Skeletal muscle satellite cell (primary cell): ENCODE data around the gene AKR1C1.
"Not testable (repeated sequence)": the region's sequence is repeated elsewhere in the genome, so short reads cannot be mapped to it uniquely, and the experiment has no call there.

ENCODE experiments used
- H3K27me3 ChIP-seq: 2 replicates; pipeline ENCODE4 v1.7.0; 2013; ENCODE audit warnings: low read length; ENCODE audit not compliant: control insufficient read depth, insufficient read depth
- H3K36me3 ChIP-seq: 2 replicates; pipeline ENCODE4 v1.7.0; 2013; ENCODE audit warnings: mild to moderate bottlenecking, control low read depth, low read length; ENCODE audit not compliant: insufficient read depth
- H3K4me1 ChIP-seq: 2 replicates; pipeline ENCODE4 v1.7.0; 2013; ENCODE audit warnings: low read length; ENCODE audit not compliant: control insufficient read depth, insufficient read depth
- H3K4me2 ChIP-seq: 2 replicates; pipeline ENCODE4 v1.7.0; 2013; ENCODE audit warnings: mild to moderate bottlenecking, low read length
- H3K4me3 ChIP-seq: 2 replicates; pipeline ENCODE4 v1.7.0; 2013; ENCODE audit warnings: low read length
- H3K9ac ChIP-seq: 2 replicates; pipeline ENCODE4 v1.7.0; 2013; ENCODE audit warnings: mild to moderate bottlenecking, low read depth, low read length, moderate library complexity
- H3K9me3 ChIP-seq: replicated peaks from 2 replicates; pipeline ENCODE4 v1.7.0; 2013; ENCODE audit warnings: mild to moderate bottlenecking, control low read depth, low read length

Gene AKR1C1

DNA sequence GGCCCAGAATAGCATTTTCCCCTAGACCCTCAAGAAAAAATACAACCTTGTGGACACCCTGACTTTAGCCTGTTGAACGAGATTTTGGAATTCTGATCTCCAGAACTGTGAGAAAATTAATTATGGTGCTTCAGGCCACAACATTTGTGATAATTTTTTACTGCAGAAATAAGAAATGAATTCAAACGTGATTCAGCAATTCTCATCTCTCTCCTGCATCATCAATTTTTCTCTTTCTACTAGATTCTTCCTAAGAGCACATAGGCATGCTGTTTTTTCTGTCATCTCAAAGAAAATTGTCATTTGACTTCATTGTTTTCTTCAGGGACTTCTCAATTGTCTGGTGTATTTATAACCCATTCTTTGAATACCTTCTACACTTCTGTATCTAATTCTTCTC is 49.4 kb downstream of the AKR1C1 start:
- Histone ChIP-seq H3K4me3 (no peak overlapping the region), H3K27me3 (no peaks in the 10 kb centered on the region), H3K9me3 (no peaks in the 10 kb centered on the region), H3K36me3 (no peaks in the 10 kb centered on the region), H3K4me1 (peaks cover 10% of the 10 kb centered on the region), H3K9ac (no peak overlapping the region), H3K4me2 (no peak overlapping the region)

DNA sequence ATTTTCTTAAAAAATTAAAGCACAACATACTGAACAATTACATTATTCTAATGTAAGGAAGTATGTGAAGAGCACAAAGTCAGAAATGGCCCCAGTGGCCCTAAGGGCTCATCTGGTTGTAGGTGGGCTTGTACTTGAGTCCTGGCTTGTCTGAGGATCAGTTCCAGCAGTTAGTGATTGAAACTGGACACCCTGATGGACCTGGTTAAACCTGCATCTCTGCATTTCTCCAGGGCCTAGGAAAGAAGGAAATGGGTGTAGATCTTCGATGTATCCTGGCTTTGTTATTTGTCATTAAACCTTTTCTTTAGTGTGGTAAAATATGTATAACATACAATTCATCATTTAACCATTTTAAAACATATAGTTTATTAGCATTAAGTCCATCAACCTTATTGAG is 50.2 kb downstream of the AKR1C1 start:
- Histone ChIP-seq H3K4me1 (peaks cover 14% of the 10 kb centered on the region), H3K27me3 (no peaks in the 10 kb centered on the region), H3K9ac (no peak overlapping the region), H3K36me3 (no peaks in the 10 kb centered on the region), H3K9me3 (no peaks in the 10 kb centered on the region), H3K4me3 (no peak overlapping the region), H3K4me2 (no peak overlapping the region)

GRCh38 chr10:5014200-5014910 is 51.1 kb downstream of the AKR1C1 start:
- not testable (repeated sequence) for H3K27me3 ChIP-seq, H3K4me2 ChIP-seq, H3K4me3 ChIP-seq, H3K36me3 ChIP-seq, H3K9ac ChIP-seq, H3K9me3 ChIP-seq
- peaks cover 14% of the 10 kb centered on the region for H3K4me1 ChIP-seq

DNA sequence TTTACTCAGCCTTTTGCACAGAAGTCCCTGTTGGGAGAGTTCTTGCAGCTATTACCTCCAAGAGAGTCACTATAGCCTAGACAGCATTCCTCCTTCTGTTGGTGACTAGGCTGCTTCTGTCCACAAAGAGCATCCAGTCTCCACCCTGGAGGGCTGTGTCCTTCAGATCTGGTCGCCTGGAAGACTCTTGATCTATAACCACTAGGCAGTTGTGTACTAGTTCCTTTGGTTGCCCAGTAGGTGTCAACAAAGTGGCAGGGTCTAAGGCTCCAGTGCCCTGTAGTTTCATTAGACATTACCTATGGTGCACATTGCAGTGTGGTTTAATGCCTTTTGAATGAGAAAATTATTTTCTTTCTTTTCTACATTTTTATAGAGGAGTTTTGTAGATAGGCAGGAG is 51.7 kb downstream of the AKR1C1 start:
- H3K4me1 ChIP-seq: peaks cover 20% of the 10 kb centered on the region
- H3K4me3 ChIP-seq: no peak overlapping the region
- H3K9ac ChIP-seq: no peak overlapping the region
- no peaks in the 10 kb centered on the region for H3K27me3 ChIP-seq
- no peaks in the 10 kb centered on the region for H3K36me3 ChIP-seq
- no peak overlapping the region for H3K4me2 ChIP-seq
- H3K9me3 ChIP-seq: no peaks in the 10 kb centered on the region

DNA sequence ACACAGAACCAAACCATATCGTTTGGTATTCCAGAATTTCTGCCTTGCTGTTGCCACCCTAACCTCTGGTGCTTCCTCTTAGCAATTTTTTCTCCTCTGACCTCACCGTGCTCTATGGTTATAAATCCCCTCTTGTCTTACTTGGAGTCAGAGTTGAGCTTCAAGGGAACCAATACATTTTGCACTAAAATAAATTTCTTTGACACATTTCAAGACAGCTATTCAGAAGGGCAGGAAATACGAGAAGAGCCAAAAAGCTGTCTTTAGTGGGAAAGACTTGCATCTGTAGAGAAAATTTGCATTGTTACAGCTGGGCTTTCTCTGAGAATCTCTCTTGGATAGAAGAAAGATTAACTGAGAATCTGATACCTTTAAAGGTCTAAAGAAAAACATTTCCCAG is 54.9 kb downstream of the AKR1C1 start:
- H3K4me2 ChIP-seq: no peak overlapping the region
- H3K27me3 ChIP-seq: no peaks in the 10 kb centered on the region
- no peaks in the 10 kb centered on the region for H3K36me3 ChIP-seq
- peaks cover 36% of the 10 kb centered on the region for H3K4me1 ChIP-seq
- H3K9ac ChIP-seq: no peak overlapping the region
- no peaks in the 10 kb centered on the region for H3K9me3 ChIP-seq
- no peak overlapping the region for H3K4me3 ChIP-seq

DNA sequence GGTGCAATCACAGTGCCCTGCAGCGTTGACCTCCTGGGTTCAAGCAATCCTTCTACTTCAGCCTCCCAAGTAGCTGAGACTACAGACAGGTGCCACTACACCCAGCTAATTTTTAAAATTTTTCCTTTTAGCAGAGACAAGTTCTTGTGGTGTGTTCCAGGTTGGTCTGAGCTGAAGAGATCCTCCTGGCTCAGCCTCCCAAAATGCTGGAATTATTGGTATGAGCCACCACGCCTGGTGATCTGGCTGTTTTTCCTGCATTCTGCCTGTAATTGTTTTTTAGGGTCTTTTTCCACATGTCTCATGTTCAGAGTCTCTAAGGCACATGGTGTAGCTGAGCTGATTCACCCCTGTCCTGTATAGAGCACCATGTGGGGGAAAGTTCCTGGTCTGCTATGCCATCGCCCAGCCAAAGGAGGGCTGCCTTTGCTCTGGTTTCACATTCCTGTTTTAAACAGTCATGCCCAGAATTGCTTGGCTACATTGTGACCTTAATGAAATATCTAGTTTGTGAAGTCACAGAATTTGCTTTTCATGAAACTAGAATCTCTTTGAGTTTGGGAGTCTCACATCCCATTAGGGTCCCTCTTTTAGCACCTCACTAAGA is 55.6 kb downstream of the AKR1C1 start:
- Histone ChIP-seq H3K4me1 (peaks cover 36% of the 10 kb centered on the region), H3K9ac (peak overlapping the region; percentile 39)
- H3K9me3 ChIP-seq, H3K36me3 ChIP-seq, H3K4me2 ChIP-seq, H3K27me3 ChIP-seq, H3K4me3 ChIP-seq: not testable (repeated sequence)

DNA sequence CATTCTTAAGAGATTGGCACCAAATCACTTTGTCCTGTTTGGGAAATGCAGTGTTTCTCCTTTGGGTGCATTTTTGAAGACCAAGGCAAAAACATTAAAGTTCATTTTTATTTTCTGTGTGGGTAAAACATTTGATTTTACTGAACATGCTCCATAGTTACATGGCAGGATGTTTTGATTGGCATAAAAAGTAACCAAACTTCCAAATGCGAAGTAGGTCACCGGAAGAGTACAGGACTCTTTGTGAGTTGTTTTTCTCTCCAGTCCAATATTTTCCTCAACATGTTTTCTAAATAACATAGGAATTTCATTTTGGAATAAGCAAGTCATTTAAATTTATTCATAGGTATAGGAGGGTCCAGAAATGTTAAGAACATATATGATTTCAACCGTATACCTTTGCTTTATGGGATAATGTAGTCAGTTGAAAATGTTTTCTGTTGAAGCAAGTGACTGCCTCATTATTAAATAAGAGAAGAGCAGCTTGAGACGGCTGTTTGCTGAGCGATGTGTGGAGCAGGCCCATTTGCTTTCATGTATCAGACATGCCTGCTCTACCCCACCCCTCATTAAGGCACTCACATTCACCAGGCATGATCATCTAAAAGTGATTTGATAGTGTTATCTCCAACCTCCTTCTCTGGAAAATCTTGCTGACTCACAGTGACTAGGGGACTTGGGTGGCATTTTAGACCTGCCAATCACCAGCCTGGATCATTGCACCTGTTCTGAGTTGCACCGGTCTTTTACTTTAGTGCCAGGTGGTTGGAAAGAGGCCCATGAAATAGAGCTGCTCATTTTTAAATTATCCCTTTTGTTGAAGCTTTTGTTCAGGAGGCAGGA is 56.8 kb downstream of the AKR1C1 start:
- H3K27me3 ChIP-seq, H3K4me2 ChIP-seq, H3K4me3 ChIP-seq, H3K36me3 ChIP-seq, H3K9ac ChIP-seq, H3K9me3 ChIP-seq: not testable (repeated sequence)
- peaks cover 39% of the 10 kb centered on the region for H3K4me1 ChIP-seq

DNA sequence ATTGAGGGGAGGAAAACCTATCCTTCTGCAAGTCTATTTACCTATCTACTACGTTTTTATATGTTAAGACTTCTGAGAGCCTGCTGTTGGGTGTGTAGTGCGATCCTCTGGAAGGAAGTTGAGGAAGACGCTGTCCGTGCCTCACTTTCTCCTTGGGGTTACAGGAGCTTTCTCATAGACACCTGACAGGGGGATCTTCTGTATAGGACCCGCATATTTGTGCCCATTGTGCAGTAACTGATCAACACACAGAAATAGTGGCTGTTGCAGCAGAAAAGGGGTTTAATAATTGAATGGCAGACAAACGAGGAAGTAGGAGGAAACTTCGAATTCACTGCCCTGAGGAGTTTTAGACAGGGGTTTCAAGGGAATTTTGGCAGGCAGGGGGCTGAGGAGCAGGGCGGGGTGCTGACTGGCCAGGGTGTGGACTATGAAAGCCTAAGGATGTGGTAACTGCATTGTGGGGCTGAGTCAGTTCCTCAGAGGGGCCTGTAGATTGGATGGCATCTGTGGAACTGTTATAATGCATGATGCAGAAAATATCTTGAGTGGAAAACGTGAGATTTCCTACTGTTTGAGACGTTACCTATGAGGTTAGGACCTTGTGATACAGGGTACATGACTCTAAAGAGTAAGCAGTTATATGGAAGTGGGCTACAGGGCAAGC is 58.5 kb downstream of the AKR1C1 start:
- H3K4me2 ChIP-seq, H3K9me3 ChIP-seq, H3K36me3 ChIP-seq, H3K27me3 ChIP-seq, H3K4me3 ChIP-seq, H3K9ac ChIP-seq: not testable (repeated sequence)
- peaks cover 49% of the 10 kb centered on the region for H3K4me1 ChIP-seq

GRCh38 chr10:5023177-5023805 is 60.1 kb downstream of the AKR1C1 start:
- Histone ChIP-seq H3K4me2 (no peak overlapping the region), H3K9me3 (no peaks in the 10 kb centered on the region), H3K9ac (no peak overlapping the region), H3K36me3 (no peaks in the 10 kb centered on the region), H3K4me1 (peaks cover 43% of the 10 kb centered on the region), H3K27me3 (no peaks in the 10 kb centered on the region), H3K4me3 (no peak overlapping the region)

DNA sequence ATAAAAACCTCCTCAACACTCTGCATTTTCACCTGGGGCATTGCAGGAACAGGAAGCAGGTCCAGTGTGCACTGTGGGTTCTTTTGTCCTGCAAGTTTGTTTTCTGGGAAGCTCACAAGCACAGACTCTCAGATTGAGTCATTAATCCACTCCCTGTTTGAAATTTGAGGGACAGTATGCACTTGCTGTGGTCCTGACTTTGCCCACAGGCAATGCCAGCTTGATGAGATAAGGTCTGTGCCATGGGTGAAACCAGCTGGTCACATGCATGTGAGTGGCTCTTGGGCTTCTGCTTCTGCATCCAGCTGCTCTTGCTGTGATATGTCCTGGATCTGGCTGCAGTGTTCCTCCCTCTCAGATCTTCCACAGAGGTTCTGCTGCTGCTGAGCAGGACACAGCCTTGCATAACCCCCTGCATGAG is 62.3 kb downstream of the AKR1C1 start:
- not testable (repeated sequence) for H3K9ac ChIP-seq, H3K36me3 ChIP-seq, H3K4me3 ChIP-seq

GRCh38 chr10:5030989-5031388 is 67.8 kb downstream of the AKR1C1 start:
- Histone ChIP-seq H3K27me3 (no peaks in the 10 kb centered on the region), H3K36me3 (no peaks in the 10 kb centered on the region), H3K4me1 (peaks cover 17% of the 10 kb centered on the region), H3K9me3 (no peaks in the 10 kb centered on the region), H3K4me3 (no peak overlapping the region), H3K4me2 (no peak overlapping the region), H3K9ac (no peak overlapping the region)

More for the DNA sequence above, 62.3 kb downstream of the AKR1C1 start:
- H3K9me3 ChIP-seq, H3K4me2 ChIP-seq, H3K27me3 ChIP-seq: not testable (repeated sequence)
- peaks cover 24% of the 10 kb centered on the region for H3K4me1 ChIP-seq
